ENCODE results near the gene C9orf152.

DNA sequence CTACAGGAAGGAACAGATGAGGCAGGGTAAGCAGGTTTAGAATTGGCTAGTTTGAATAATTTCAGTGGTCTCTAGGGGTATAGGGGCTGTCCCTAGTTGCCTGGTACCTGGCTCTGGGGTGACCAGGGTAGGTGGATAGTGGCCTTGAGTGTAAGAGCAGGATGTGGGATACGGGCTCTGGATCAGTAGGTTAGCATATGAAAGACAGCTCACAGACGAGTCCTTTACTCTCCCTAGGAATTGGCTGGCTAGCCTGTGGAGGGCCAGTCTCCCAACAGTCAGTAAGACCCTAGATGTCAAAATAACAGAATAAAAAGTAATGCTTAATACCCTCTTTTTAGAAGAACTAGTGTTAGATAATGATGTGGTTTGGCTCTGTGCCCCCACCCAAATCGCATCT is 16.6 kb upstream of the C9orf152 start:
- TF ChIP-seq, protein P1, sequence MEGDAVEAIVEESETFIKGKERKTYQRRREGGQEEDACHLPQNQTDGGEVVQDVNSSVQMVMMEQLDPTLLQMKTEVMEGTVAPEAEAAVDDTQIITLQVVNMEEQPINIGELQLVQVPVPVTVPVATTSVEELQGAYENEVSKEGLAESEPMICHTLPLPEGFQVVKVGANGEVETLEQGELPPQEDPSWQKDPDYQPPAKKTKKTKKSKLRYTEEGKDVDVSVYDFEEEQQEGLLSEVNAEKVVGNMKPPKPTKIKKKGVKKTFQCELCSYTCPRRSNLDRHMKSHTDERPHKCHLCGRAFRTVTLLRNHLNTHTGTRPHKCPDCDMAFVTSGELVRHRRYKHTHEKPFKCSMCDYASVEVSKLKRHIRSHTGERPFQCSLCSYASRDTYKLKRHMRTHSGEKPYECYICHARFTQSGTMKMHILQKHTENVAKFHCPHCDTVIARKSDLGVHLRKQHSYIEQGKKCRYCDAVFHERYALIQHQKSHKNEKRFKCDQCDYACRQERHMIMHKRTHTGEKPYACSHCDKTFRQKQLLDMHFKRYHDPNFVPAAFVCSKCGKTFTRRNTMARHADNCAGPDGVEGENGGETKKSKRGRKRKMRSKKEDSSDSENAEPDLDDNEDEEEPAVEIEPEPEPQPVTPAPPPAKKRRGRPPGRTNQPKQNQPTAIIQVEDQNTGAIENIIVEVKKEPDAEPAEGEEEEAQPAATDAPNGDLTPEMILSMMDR (optimal IDR thresholded peaks at IDR 0.05 in 1 of 3, IDR thresholded peaks at IDR 0.05 in 1 of 3, conservative IDR thresholded peaks at IDR 0.05 in 1 of 3; ENCODE audit: extremely low read depth in 1 of 3, insufficient read depth in 2 of 3, low read length in 3 of 3): no peak
- TF ChIP-seq EZH2 (IDR thresholded peaks at IDR 0.05; ENCODE audit: low read length): no peak

All from keratinocyte (primary cell).